Small intestine (tissue), 7 donors: ENCODE measurements around the gene CASS4. TPM values are rescaled to one million over a fixed set of nuclear protein-coding genes. Genes with fewer than 3 reads are reported as not detected.

Source experiments
- DNase-seq, 2 donors: peaks; one replicate each; pipeline versions ENCODE4 v3.0.0 to v3.0.0-alpha.2; 2013
- FAIRE-seq: peaks from 2 replicates; lab custom pipeline; 2012; peaks lifted over from hg19 to GRCh38; lab: Jason Lieb, UNC
- H3K27ac ChIP-seq, 3 donors: one replicate each; pipeline ENCODE4 v1.5.1; 2013; ENCODE audit warnings: low read length in 2 of 3, mild to moderate bottlenecking in 2 of 3, control low read depth in 1 of 3, inconsistent platforms in 1 of 3, low read depth in 1 of 3, moderate library complexity in 1 of 3
- H3K27me3 ChIP-seq, 3 donors: one replicate each; pipeline ENCODE4 v1.6.1; 2013; ENCODE audit warnings: low read length in 3 of 3, inconsistent platforms in 1 of 3; ENCODE audit not compliant: control insufficient read depth in 3 of 3, insufficient read depth in 3 of 3
- H3K36me3 ChIP-seq, 3 donors: one replicate each; pipeline ENCODE4 v1.6.1; 2013; ENCODE audit warnings: low read length in 3 of 3, inconsistent platforms in 1 of 3, low read depth in 1 of 3, mild to moderate bottlenecking in 1 of 3, moderate library complexity in 1 of 3; ENCODE audit not compliant: control insufficient read depth in 3 of 3, insufficient read depth in 2 of 3
- H3K4me1 ChIP-seq, 3 donors: one replicate each; pipeline ENCODE4 v1.6.1; 2013; ENCODE audit warnings: low read length in 2 of 3, inconsistent platforms in 1 of 3, low read depth in 1 of 3, mild to moderate bottlenecking in 1 of 3, moderate library complexity in 1 of 3; ENCODE audit not compliant: control insufficient read depth in 3 of 3, insufficient read depth in 2 of 3
- H3K4me3 ChIP-seq, 3 donors: one replicate each; pipeline ENCODE4 v1.5.1; 2013; ENCODE audit warnings: low read length in 3 of 3, control low read depth in 1 of 3, inconsistent platforms in 1 of 3, low read depth in 1 of 3, mild to moderate bottlenecking in 1 of 3, moderate library complexity in 1 of 3
- H3K9me3 ChIP-seq, 2 donors: one replicate each; pipeline ENCODE4 v1.6.1; 2013; ENCODE audit warnings: low read depth in 1 of 2, low read length in 1 of 2; ENCODE audit not compliant: control insufficient read depth in 2 of 2, insufficient read depth in 1 of 2
- WGBS, 3 donors: extraction: QIAGEN DNeasy Blood & Tissue Kit; methylation state at CpG; one replicate each; pipeline ENCODE4 v1.1.7; 2013; 5-methylcytosine and 5-hydroxymethylcytosine counted together
- polyA plus RNA-seq, 4 donors: library from polyadenylated mRNA; stranded (reverse) in 3 of 4; unstranded in 1 of 4; fragments of 200-250 nt in 3 of 4; fragments of 120-200 nt in 1 of 4; gene quantifications; one replicate each; pipeline versions ENCODE4 v1.2.1 to v1.2.3, GENCODE V29; 2013
- donor health status: healthy with polysubstance abuse.
- donor health status: control.
- donor health status: control.
- donor health status: Bipolar disorder and iron deficiency.
- donor health status: healthy.

Gene CASS4
- polyA plus RNA-seq, 4 donors = 0.70 to 1.5 (median 1.1) TPM; not detected in 1

DNA sequence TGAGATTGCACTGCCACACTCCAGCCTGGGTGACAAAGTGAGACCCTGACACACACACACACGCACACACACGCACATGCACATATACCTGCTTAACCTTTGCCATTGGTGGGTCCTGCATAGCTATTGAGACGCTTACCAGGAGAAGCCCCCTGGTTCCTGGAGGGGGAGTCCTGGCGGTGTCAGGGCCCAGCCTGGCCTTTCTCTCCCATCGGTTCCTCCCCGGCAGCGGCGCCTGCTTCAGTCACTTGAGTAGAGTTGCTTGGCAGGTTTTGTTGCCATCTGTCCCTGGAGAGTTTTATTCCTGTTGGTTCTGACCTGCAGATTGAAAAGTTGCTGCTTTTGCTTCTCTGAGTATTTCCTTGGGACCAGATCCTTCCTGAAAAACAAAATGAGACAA is 91.9 kb downstream of the CASS4 start:
- H3K27ac ChIP-seq = no peak overlapping the region
- WGBS, 3 donors = 97% methylated on average over 8 of the region's 8 CpGs
- FAIRE-seq = no peak
- no peaks in the 10 kb centered on the region for H3K4me1 ChIP-seq
- H3K4me3 ChIP-seq = no peak overlapping the region
- peaks cover 0 to 5% (median 4%) of the 10 kb centered on the region in 3 donors for H3K36me3 ChIP-seq
- no peaks in the 10 kb centered on the region for H3K27me3 ChIP-seq
- DNase-seq = no peak
- no peaks in the 10 kb centered on the region for H3K9me3 ChIP-seq

DNA sequence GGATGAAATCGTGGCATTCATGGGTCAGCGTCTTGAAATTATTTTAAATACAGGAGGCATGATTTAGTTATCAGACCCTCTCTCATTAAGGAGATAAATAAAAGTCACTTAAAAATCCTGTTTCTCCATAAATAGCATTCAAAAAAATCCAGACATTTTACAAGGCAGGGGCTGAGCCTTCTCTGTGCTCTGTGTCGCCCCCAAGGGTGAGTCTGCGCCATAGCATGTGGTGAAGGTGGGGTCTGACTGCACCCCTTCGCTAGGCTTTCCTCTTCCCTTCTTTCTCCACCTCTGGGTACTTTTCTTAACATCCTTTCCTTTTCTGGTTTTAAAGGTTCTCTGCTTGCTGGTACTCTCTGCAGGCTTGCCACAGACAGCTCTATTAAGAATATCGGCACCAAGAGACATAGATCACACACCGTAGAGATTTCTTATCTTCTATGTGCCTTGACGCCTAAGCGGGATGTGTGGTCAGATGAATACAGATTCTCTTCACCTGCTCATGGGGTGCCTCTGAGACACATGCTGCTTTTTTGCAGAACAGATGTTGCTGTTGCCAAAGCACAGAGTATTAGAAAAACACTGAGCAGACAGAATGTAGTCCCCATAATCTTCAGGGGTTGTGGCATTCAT is 92.4 kb downstream of the CASS4 start:
- Histone ChIP-seq H3K4me3 (no peak overlapping the region), H3K36me3 (peaks cover 2 to 5% (median 4%) of the 10 kb centered on the region in 3 donors), H3K27ac (no peak overlapping the region), H3K9me3 (no peaks in the 10 kb centered on the region), H3K4me1 (no peaks in the 10 kb centered on the region), H3K27me3 (no peaks in the 10 kb centered on the region)
- WGBS, 3 donors = 88 to 92% (median 92%) methylated on average over 9 of the region's 9 CpGs
- no peak for DNase-seq
- no peak for FAIRE-seq

DNA sequence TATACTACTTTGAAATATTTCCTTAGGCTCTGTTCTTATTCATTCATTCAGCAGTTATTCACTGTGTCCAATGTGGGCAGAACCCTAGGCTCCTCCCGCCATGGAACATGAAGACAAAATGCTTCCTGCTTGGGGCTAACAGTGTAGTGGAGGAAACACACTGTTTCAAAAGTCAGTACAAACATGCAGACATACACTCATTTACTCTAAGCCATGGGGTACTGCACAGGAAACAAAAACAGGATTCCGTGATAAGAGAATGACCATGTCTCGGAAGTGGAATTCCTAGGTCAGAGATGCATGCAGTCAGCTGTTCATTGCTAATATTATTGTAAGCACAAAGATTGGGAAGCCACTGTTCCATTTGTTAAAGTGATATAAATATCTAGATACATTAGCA is 94.0 kb downstream of the CASS4 start:
- WGBS, 3 donors = 68 to 73% (median 69%) methylated on average over 3 of the region's 3 CpGs

More for the DNA sequence above, 94.0 kb downstream of the CASS4 start:
- H3K27me3 ChIP-seq = no peaks in the 10 kb centered on the region
- peaks cover 2% of the 10 kb centered on the region in 3 donors for H3K36me3 ChIP-seq
- FAIRE-seq (no peak), DNase-seq (no peak)
- no peak overlapping the region for H3K27ac ChIP-seq
- H3K4me1 ChIP-seq = no peaks in the 10 kb centered on the region
- H3K4me3 ChIP-seq = no peak overlapping the region
- H3K9me3 ChIP-seq = no peaks in the 10 kb centered on the region

Other genes starting within 250 kb of the CASS4 start
- not detected for gene MC3R, start 163.5 kb upstream of the CASS4 start, polyA plus RNA-seq
- 10 to 100 TPM; 18.1 to 44.6 (median 21.7) TPM for gene FAM210B, start 53.3 kb upstream of the CASS4 start, polyA plus RNA-seq
- gene AURKA, start 20.0 kb upstream of the CASS4 start, polyA plus RNA-seq = 10 to 100 TPM in 3 of 4 donors, 1 to 10 TPM in 1; 4.3 to 26.6 (median 13.6) TPM
- gene CSTF1, start 19.6 kb upstream of the CASS4 start, polyA plus RNA-seq = 10 to 100 TPM in 2 of 4 donors, 1 to 10 TPM in 2; 9.2 to 28.2 (median 11.3) TPM
- gene RTF2, start 56.4 kb downstream of the CASS4 start, polyA plus RNA-seq = 10 to 100 TPM; 70.2 to 83.5 (median 78.4) TPM
- gene FAM209A, start 112.5 kb downstream of the CASS4 start, polyA plus RNA-seq = under 1 TPM in 2 of 4 donors, not detected in 2; 0.22 to 0.32 TPM
- gene FAM209B, start 121.0 kb downstream of the CASS4 start, polyA plus RNA-seq = 1 to 10 TPM in 1 of 4 donors, under 1 TPM in 2, not detected in 1; 0.27 to 1.9 (median 0.31) TPM
- gene TFAP2C, start 217.0 kb downstream of the CASS4 start, polyA plus RNA-seq = under 1 TPM in 2 of 4 donors, not detected in 2; 0.04 to 0.18 TPM